Fibroblast of mammary gland (primary cell): Measurements from ENCODE around the gene OPN4.

Source experiments
- DNase-seq: peaks from one replicate; pipeline ENCODE4 v3.0.0-alpha.2; 2010; ENCODE audit warnings: low read depth
- H3K4me3 ChIP-seq: 2 replicates; pipeline ENCODE4 v1.5.1; 2011; ENCODE audit warnings: low read depth, mild to moderate bottlenecking, low read length, moderate library complexity; ENCODE audit not compliant: control insufficient read depth
- CTCF ChIP-seq: conservative IDR thresholded peaks from 2 replicates; pipeline ENCODE4 v1.5.1; 2011; ENCODE audit warnings: low read depth, low read length, inconsistent platforms; ENCODE audit not compliant: control insufficient read depth, insufficient read depth

The OPN4 gene

DNA sequence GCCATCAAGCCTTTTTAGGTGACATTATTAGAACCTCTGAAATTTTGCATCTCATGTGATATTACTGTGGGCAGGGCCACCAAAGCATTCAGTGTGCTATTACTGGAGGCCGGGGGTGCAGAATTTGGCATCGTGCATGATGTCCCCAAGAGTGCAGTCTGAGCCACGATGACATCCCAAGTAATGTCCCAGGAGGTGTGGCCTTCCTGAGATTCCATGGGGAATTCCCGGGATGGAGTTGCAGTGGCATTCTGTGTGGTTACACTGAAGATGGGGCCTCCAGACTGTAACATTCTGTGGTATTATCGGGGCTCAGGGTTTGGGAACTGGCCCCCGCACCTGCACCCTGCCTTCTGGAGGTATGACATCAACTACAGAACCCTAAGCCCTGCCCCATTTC, 23.0 kb downstream of the OPN4 start:
- DNase-seq, result no peak
- no peak for TF ChIP-seq CTCF
- no peak overlapping the region for H3K4me3 ChIP-seq

- H3K4me3 ChIP-seq, result no peak overlapping the region
- DNase-seq, result no peak
- TF ChIP-seq CTCF, result no peak
These were observed 24.8 kb downstream of the OPN4 start for GRCh38 chr10:86678999-86679792.

DNA sequence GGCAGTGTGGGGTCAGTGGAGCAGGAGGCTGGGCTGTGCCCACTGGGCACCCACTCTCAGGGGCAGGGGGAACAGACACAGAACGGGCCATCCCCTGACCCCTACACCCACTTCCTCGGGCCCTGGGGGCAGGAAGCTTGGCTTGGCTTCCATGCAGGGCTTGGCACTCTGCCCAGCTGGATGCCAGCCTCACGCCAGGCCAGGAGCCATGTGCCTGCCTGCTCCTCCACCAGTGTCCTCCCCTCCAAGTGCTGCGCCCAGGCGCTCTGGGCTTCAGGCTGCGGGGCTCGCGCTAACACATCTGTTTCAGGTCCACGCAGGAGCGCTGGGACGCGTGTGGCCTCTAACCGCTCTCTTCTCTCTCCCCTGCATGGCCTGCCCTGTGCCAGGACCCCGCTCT, 26.7 kb downstream of the OPN4 start:
- DNase-seq, result no peak
- TF ChIP-seq CTCF, result no peak
- no peak overlapping the region for H3K4me3 ChIP-seq

DNA sequence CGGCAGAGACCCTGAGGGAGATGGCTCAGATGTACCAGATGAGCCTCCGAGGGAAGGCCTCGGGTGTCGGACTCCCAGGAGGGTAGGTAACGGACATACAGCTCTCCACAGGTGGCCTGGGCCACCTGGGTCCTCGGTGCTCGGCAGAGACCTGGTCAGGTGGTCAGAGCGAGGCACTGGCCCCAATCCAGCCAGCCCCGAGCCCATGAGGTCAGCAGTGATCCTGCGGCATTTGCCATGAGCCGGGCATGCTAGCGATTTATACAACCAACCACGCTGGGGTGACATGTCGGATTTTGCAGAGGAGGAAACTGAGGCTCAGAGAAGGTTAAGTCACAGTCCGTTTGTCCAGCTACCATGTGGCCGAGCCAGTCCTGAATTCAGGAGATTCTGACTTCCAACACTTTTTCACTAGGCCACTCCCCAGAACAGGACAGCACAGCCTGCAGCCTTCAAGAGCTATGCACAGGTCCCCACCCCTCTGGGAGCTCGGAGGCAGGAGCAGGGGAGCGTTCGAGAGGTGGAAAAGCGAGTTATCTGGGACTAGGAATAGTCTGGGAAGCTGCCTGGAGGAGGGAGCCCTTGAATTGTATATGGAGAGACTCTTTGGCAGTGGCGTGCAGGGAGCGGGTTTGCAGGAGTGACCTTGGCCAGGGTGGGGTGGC, 27.5 kb downstream of the OPN4 start:
- no peak for TF ChIP-seq CTCF
- no peak for DNase-seq
- no peak overlapping the region for H3K4me3 ChIP-seq

GRCh38 chr10:86682675-86683074, 28.3 kb downstream of the OPN4 start:
- no peak for DNase-seq
- TF ChIP-seq CTCF, result no peak
- H3K4me3 ChIP-seq, result no peak overlapping the region

- DNase-seq, result no peak
- TF ChIP-seq CTCF, result no peak
- H3K4me3 ChIP-seq, result no peak overlapping the region
These were observed 30.2 kb downstream of the OPN4 start for GRCh38 chr10:86684331-86685097.
